B cell (primary cell): ENCODE results near the gene NPC1. TPM values are rescaled to one million over a fixed set of nuclear protein-coding genes. Genes with fewer than 3 reads are reported as not detected.
A peak's percentile ranks its signal among the peaks of the same experiment; 100 is the strongest.

Experiments
- ATAC-seq: fragments of 200-7000 bp; cut with Tn5 transposase; one replicate; pipeline ENCODE4 v1.10.0; 2021; ENCODE audit warnings: low read depth, mild to moderate bottlenecking, moderate number of reproducible peaks, moderate library complexity
- CTCF ChIA-PET: fragments of 350-600 bp; sonication (Branson Sonifier 250); formaldehyde crosslinking; loops from one replicate; lab custom pipeline; 2021; ENCODE audit warnings: antibody characterized with exemption, inconsistent platforms; lab: Charles Lee
- POLR2A ChIA-PET: fragments of 350-600 bp; sonication (Branson Sonifier 250); formaldehyde crosslinking; loops from one replicate; lab custom pipeline; 2021; ENCODE audit warnings: antibody characterized with exemption; lab: Charles Lee
- DNase-seq: peaks from one replicate; pipeline ENCODE4 v3.0.0; 2013
- H2AFZ ChIP-seq: 2 replicates; pipeline ENCODE4 v1.6.1; 2012; ENCODE audit warnings: mild to moderate bottlenecking, low read depth, low read length; ENCODE audit not compliant: insufficient read depth, poor library complexity, severe bottlenecking
- H3K27ac ChIP-seq, 2 donors: 1 replicate in 1 of 2; 2 replicates in 1 of 2; pipeline ENCODE4 v1.5.1; 2012 to 2013; ENCODE audit warnings: low read length in 2 of 2, mild to moderate bottlenecking in 2 of 2, moderate library complexity in 1 of 2
- H3K27me3 ChIP-seq, 4 experiments: fragments of 200-600 bp in 1 of 4; sonication (generic) in 1 of 4; replicated peaks in 1 of 4; 1 replicate in 2 of 4; 2 replicates in 2 of 4; pipeline versions ENCODE4 v1.6.1 to v1.7.0; 2013 to 2016; ENCODE audit warnings: low read length in 3 of 4, mild to moderate bottlenecking in 2 of 4, mixed read lengths in 1 of 4, moderate library complexity in 1 of 4; ENCODE audit not compliant: insufficient read depth in 4 of 4, control insufficient read depth in 3 of 4; ENCODE audit errors: control extremely low read depth in 1 of 4
- H3K36me3 ChIP-seq, 2 experiments: replicated peaks in 1 of 2; 1 replicate in 1 of 2; 2 replicates in 1 of 2; pipeline versions ENCODE4 v1.6.1 to v1.7.1; 2013; ENCODE audit warnings: low read length in 1 of 2; ENCODE audit not compliant: insufficient read depth in 2 of 2, control insufficient read depth in 1 of 2; ENCODE audit errors: control extremely low read depth in 1 of 2, extremely low read depth in 1 of 2
- H3K4me1 ChIP-seq, 2 donors: fragments of 200-600 bp in 1 of 2; sonication (generic) in 1 of 2; 1 replicate in 1 of 2; 2 replicates in 1 of 2; pipeline versions ENCODE4 v1.5.1 to v1.6.1; 2013 to 2017; ENCODE audit warnings: low read length in 2 of 2; ENCODE audit not compliant: control insufficient read depth in 2 of 2, insufficient read depth in 2 of 2
- H3K4me2 ChIP-seq: replicated peaks from 2 replicates; pipeline ENCODE3; 2012; ENCODE audit warnings: mild to moderate bottlenecking, low read depth, low read length; ENCODE audit not compliant: poor library complexity, severe bottlenecking
- H3K4me3 ChIP-seq, 5 experiments: fragments of 200-600 bp in 1 of 5; sonication (generic) in 1 of 5; 1 replicate in 3 of 5; 2 replicates in 2 of 5; pipeline versions ENCODE4 v1.5.1 to v1.7.0; 2011 to 2016; ENCODE audit warnings: low read length in 4 of 5, mild to moderate bottlenecking in 4 of 5, low read depth in 2 of 5, control low read depth in 1 of 5, moderate library complexity in 1 of 5; ENCODE audit not compliant: insufficient read depth in 1 of 5; ENCODE audit errors: control extremely low read depth in 1 of 5, extremely low read depth in 1 of 5
- H3K79me2 ChIP-seq: fragments of 200-600 bp; sonication (generic); one replicate; pipeline ENCODE4 v1.6.0; 2016; ENCODE audit warnings: low read length; ENCODE audit not compliant: control insufficient read depth, insufficient read depth
- H3K9ac ChIP-seq: fragments of 200-600 bp; sonication (generic); 2 replicates; pipeline ENCODE4 v1.6.1; 2017; ENCODE audit warnings: mild to moderate bottlenecking, low read length, moderate library complexity
- H3K9me3 ChIP-seq, 3 donors: one replicate each; pipeline versions ENCODE4 v1.6.1 to v1.7.1; 2013; ENCODE audit warnings: low read length in 2 of 3; ENCODE audit not compliant: control insufficient read depth in 2 of 3, insufficient read depth in 1 of 3; ENCODE audit errors: control extremely low read depth in 1 of 3
- H4K20me1 ChIP-seq: 2 replicates; pipeline ENCODE4 v1.6.0; 2012; ENCODE audit warnings: mild to moderate bottlenecking, low read length; ENCODE audit not compliant: insufficient read depth, control insufficient read depth, poor library complexity, severe bottlenecking
- H3K27ac Mint-ChIP-seq: one replicate; pipeline ENCODE4 v1.8.0; 2021; ENCODE audit warnings: mixed read lengths
- H3K27me3 Mint-ChIP-seq: one replicate; pipeline ENCODE4 v1.8.0; 2021; ENCODE audit warnings: mixed read lengths
- H3K4me1 Mint-ChIP-seq: one replicate; pipeline ENCODE4 v1.8.0; 2021; ENCODE audit warnings: mixed read lengths
- H3K4me3 Mint-ChIP-seq: one replicate; pipeline ENCODE4 v1.8.0; 2021; ENCODE audit warnings: mixed read lengths
- H3K9me3 Mint-ChIP-seq: one replicate; pipeline ENCODE4 v1.8.0; 2022; ENCODE audit warnings: mixed read lengths; ENCODE audit not compliant: insufficient read depth
- EZH2 ChIP-seq: IDR thresholded peaks from 2 replicates; pipeline ENCODE4 v1.6.1; 2012; ENCODE audit warnings: borderline replicate concordance, low read depth, mild to moderate bottlenecking, moderate library complexity, low read length; ENCODE audit not compliant: insufficient read depth, poor library complexity, severe bottlenecking
- WGBS: methylation state at CpG from one replicate; pipeline ENCODE4 v1.1.5; 2013; ENCODE audit warnings: missing lambda C conversion rate; ENCODE audit not compliant: insufficient coverage; 5-methylcytosine and 5-hydroxymethylcytosine counted together
- intact Hi-C: fragments of 100-400 bp; cut with micrococcal nuclease; formaldehyde crosslinking; loops from one replicate; pipeline ENCODE4 v1.10.0; 2022
- polyA plus RNA-seq: library from polyadenylated mRNA; depleted of rRNA; stranded (reverse); fragments of >200 nt; gene quantifications from 2 replicates; pipeline ENCODE4 v1.2.3, GENCODE V29; 2012
- total RNA-seq, 2 donors: library from RNA; stranded (reverse); fragments of 120-200 nt in 1 of 2; gene quantifications; 1 replicate in 1 of 2; 2 replicates in 1 of 2; pipeline versions ENCODE4 v1.2.3 to v1.2.4, GENCODE V29; 2013 to 2022
- TF ChIP-seq, protein P1 (sequence below): fragments of 200-600 bp; IDR thresholded peaks from one replicate; pipeline ENCODE4 v1.8.0; 2022; ENCODE audit warnings: antibody characterized with exemption, mild to moderate bottlenecking

The NPC1 gene
- total and polyA plus RNA-seq, 2 donors (not counting 1 experiment from before 2014, with no cell fraction given): 17.5 to 44.4 TPM

DNA sequence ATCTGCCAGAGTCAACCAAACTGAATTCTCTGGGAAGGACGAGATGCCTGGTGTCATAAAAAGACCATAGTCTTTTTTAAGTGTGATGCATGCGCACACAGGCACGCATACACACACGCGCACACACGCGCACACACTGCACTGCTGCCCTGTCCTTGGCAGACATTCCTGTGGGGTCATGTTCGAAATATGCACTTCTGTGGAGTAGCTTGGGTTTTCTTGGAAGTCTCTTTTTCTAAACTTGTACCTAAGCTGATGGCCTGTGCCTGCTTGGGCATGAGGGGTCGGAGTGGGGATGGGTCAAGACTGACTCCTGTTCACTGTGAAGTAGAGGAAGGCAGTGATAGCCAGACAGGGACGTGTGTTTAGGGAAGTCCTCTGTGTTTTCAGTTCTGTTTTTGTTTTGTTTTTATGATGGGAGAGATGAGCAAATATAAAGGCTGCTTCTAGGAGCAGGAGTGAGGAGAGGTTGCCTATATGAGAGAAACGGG is 87.0 kb downstream of the NPC1 start:
- Histone ChIP-seq H3K9me3 (no peaks in the 10 kb centered on the region), H4K20me1 (peaks cover 3% of the 10 kb centered on the region), H3K27me3 (no peaks in the 10 kb centered on the region), H3K9ac (peak overlapping the region; percentile 53), H3K4me2 (peak overlapping the region; percentile 66), H2AFZ (peak overlapping the region; percentile 41), H3K36me3 (no peaks in the 10 kb centered on the region), H3K4me3 (peak overlapping the region in 4 of 5 experiments; percentile 1 to 62 (median 19)), H3K27ac (peak overlapping the region; percentile 38 to 76), H3K4me1 (peaks cover 74 to 83% of the 10 kb centered on the region in 2 donors), H3K79me2 (peaks cover 70% of the 10 kb centered on the region)
- WGBS: 43% methylated on average over 5 of the region's 11 CpGs
- peak overlapping the region; percentile 50 for H3K4me3 Mint-ChIP-seq
- POLR2A ChIA-PET: interaction anchor here (2.9 kb wide), 1 partner anchor 11 kb away, joined by 28 read pairs; no protein-coding TSS in a partner anchor
- CTCF ChIA-PET: interaction anchor here (0.5 to 4.3 kb wide), 11 partner anchors 9 to 89 kb away, joined by 3 to 61 read pairs (median 6); partner anchors contain the start of gene RIOK3
- intact Hi-C loops: no loop called here
- no peaks in the 10 kb centered on the region for H3K27me3 Mint-ChIP-seq
- DNase-seq (peak; percentile 58), ATAC-seq (no peak)
- TF ChIP-seq EZH2: no peak
- TF ChIP-seq, protein P1, sequence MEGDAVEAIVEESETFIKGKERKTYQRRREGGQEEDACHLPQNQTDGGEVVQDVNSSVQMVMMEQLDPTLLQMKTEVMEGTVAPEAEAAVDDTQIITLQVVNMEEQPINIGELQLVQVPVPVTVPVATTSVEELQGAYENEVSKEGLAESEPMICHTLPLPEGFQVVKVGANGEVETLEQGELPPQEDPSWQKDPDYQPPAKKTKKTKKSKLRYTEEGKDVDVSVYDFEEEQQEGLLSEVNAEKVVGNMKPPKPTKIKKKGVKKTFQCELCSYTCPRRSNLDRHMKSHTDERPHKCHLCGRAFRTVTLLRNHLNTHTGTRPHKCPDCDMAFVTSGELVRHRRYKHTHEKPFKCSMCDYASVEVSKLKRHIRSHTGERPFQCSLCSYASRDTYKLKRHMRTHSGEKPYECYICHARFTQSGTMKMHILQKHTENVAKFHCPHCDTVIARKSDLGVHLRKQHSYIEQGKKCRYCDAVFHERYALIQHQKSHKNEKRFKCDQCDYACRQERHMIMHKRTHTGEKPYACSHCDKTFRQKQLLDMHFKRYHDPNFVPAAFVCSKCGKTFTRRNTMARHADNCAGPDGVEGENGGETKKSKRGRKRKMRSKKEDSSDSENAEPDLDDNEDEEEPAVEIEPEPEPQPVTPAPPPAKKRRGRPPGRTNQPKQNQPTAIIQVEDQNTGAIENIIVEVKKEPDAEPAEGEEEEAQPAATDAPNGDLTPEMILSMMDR: no peak
- H3K27ac Mint-ChIP-seq: peak overlapping the region; percentile 93
- peaks cover 75% of the 10 kb centered on the region for H3K4me1 Mint-ChIP-seq
- no peaks in the 10 kb centered on the region for H3K9me3 Mint-ChIP-seq

DNA sequence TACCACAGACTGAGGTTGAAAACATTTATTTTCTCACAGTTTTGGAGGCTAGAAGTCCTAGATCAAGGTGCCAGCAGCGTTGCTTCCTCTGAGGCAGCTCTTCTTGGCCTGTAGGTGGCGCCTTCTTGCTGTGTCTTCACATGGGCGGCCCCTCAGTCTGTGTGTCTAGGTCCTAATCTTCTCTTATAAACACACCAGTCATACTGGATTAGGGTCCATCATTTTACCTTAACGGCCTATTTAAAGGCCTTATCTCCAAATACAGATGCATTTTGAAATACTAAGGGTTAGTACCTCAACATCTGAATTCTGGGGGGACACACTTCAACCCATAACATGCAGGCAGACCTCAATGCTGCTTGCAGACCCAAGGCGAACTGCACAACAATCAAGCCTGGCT is 87.4 kb downstream of the NPC1 start:
- Histone ChIP-seq H3K27me3 (no peaks in the 10 kb centered on the region), H4K20me1 (no peaks in the 10 kb centered on the region), H3K4me3 (peak overlapping the region in 4 of 5 experiments; percentile 10 to 62 (median 56)), H2AFZ (peak overlapping the region; percentile 39), H3K36me3 (no peaks in the 10 kb centered on the region), H3K79me2 (peaks cover 66% of the 10 kb centered on the region), H3K4me1 (peaks cover 71 to 79% of the 10 kb centered on the region in 2 donors), H3K9ac (peak overlapping the region; percentile 53), H3K27ac (peak overlapping the region; percentile 55 to 76), H3K9me3 (no peaks in the 10 kb centered on the region), H3K4me2 (peak overlapping the region; percentile 66)
- peak; percentile 80 for DNase-seq
- Mint-ChIP-seq H3K4me1 (peaks cover 70% of the 10 kb centered on the region), H3K9me3 (no peaks in the 10 kb centered on the region), H3K27ac (peak overlapping the region; percentile 93), H3K27me3 (no peaks in the 10 kb centered on the region), H3K4me3 (peak overlapping the region; percentile 50)
- CTCF ChIA-PET: interaction anchor here (0.6 to 4.3 kb wide), 23 partner anchors 9 to 512 kb away, joined by 3 to 61 read pairs (median 4); partner anchors contain the start of genes NPC1 and RIOK3
- no peak for TF ChIP-seq EZH2
- TF ChIP-seq, protein P1: peak; percentile 83
- peak; percentile 15 for ATAC-seq
- 23% methylated on average over 4 of the region's 5 CpGs for WGBS
- POLR2A ChIA-PET: interaction anchor here (0.6 to 2.9 kb wide), 3 partner anchors 11 to 130 kb away, joined by 6 to 28 read pairs (median 6); no protein-coding TSS in a partner anchor
- intact Hi-C loops: loop anchor here (1.0 kb wide), 3 partner anchors 11 to 46 kb away; partner anchors contain the start of gene RIOK3
